Loucy (cell line): ENCODE data around the gene FEM1B.

Experiments
- H2AFZ ChIP-seq: fragments of 200-600 bp; sonication (generic); 2 replicates; pipeline ENCODE4 v1.6.0; 2016; ENCODE audit warnings: antibody characterized with exemption, mild to moderate bottlenecking, low read length, moderate library complexity
- H3F3A ChIP-seq: fragments of 200-600 bp; 2 replicates; pipeline ENCODE4 v1.6.0; 2016; ENCODE audit warnings: antibody characterized with exemption, low read depth, mild to moderate bottlenecking
- H3K27me3 ChIP-seq: fragments of 200-600 bp; sonication (generic); 2 replicates; pipeline ENCODE4 v1.6.1; 2014; ENCODE audit warnings: low read length, mild to moderate bottlenecking; ENCODE audit not compliant: insufficient read depth, poor library complexity, severe bottlenecking
- H3K36me3 ChIP-seq: fragments of 200-600 bp; sonication (generic); 2 replicates; pipeline ENCODE4 v1.6.1; 2016; ENCODE audit warnings: low read length; ENCODE audit not compliant: insufficient read depth
- H3K4me1 ChIP-seq: fragments of 200-600 bp; sonication (generic); 2 replicates; pipeline ENCODE4 v1.5.1; 2014; ENCODE audit warnings: low read length, mild to moderate bottlenecking; ENCODE audit not compliant: insufficient read depth, poor library complexity, severe bottlenecking
- H3K4me2 ChIP-seq: fragments of 200-600 bp; sonication (generic); 2 replicates; pipeline ENCODE4 v1.6.0; 2014; ENCODE audit warnings: antibody characterized with exemption, low read length, low read depth, mild to moderate bottlenecking; ENCODE audit not compliant: poor library complexity, severe bottlenecking
- H3K4me3 ChIP-seq: fragments of 200-600 bp; sonication (generic); 2 replicates; pipeline ENCODE4 v1.5.1; 2014; ENCODE audit warnings: low read length, mild to moderate bottlenecking, mixed read lengths; ENCODE audit not compliant: poor library complexity, severe bottlenecking
- H3K79me2 ChIP-seq: fragments of 200-600 bp; sonication (generic); 2 replicates; pipeline ENCODE4 v1.6.1; 2014; ENCODE audit warnings: low read length; ENCODE audit not compliant: insufficient read depth
- H3K9ac ChIP-seq: fragments of 200-600 bp; sonication (generic); 2 replicates; pipeline ENCODE4 v1.6.0; 2014; ENCODE audit warnings: mild to moderate bottlenecking, low read depth, low read length, moderate library complexity; ENCODE audit not compliant: poor library complexity, severe bottlenecking
- H3K9me2 ChIP-seq: fragments of 200-600 bp; sonication (generic); replicated peaks from 2 replicates; pipeline ENCODE4 v1.6.1; 2016; ENCODE audit warnings: low read depth, low read length, mixed read lengths
- H3K9me3 ChIP-seq: fragments of 200-600 bp; sonication (generic); 2 replicates; pipeline ENCODE4 v1.6.1; 2014; ENCODE audit warnings: mild to moderate bottlenecking, antibody characterized with exemption, low read length, low read depth; ENCODE audit not compliant: insufficient read depth
- H4K20me1 ChIP-seq: fragments of 200-600 bp; sonication (generic); 2 replicates; pipeline ENCODE4 v1.6.0; 2014; ENCODE audit warnings: antibody characterized with exemption, low read length, mild to moderate bottlenecking; ENCODE audit not compliant: insufficient read depth, poor library complexity, severe bottlenecking
- CTCF ChIP-seq: fragments of 200-600 bp; sonication (generic); conservative IDR thresholded peaks from 2 replicates; pipeline ENCODE4 v1.5.1; 2014; ENCODE audit warnings: mild to moderate bottlenecking, antibody characterized with exemption, low read length
- EZH2phosphoT487 ChIP-seq: fragments of 200-600 bp; IDR thresholded peaks from 2 replicates; pipeline ENCODE4 v1.6.1; 2018; ENCODE audit warnings: antibody characterized with exemption, mild to moderate bottlenecking, moderate library complexity, borderline replicate concordance

Gene FEM1B

GRCh38 chr15:68333775-68334470 lies 56.4 kb downstream of the FEM1B start:
- no peak for TF ChIP-seq CTCF
- TF ChIP-seq EZH2phosphoT487 = no peak
- Histone ChIP-seq H3K4me3 (no peak overlapping the region), H3K27me3 (no peaks in the 10 kb centered on the region), H3K36me3 (no peaks in the 10 kb centered on the region), H3K4me2 (no peak overlapping the region), H3K9me2 (no peaks in the 10 kb centered on the region), H2AFZ (no peak overlapping the region), H3K9ac (no peak overlapping the region), H3K9me3 (no peaks in the 10 kb centered on the region), H4K20me1 (no peaks in the 10 kb centered on the region), H3K4me1 (peaks cover 6% of the 10 kb centered on the region), H3K79me2 (no peaks in the 10 kb centered on the region), H3F3A (no peaks in the 10 kb centered on the region)

GRCh38 chr15:68334661-68335124 lies 57.1 kb downstream of the FEM1B start:
- Histone ChIP-seq H3K9ac (no peak overlapping the region), H3K27me3 (no peaks in the 10 kb centered on the region), H3K4me3 (no peak overlapping the region), H3K4me2 (no peak overlapping the region), H3K9me3 (no peaks in the 10 kb centered on the region), H2AFZ (no peak overlapping the region), H3K9me2 (no peaks in the 10 kb centered on the region), H4K20me1 (no peaks in the 10 kb centered on the region), H3K4me1 (peaks cover 6% of the 10 kb centered on the region), H3F3A (no peaks in the 10 kb centered on the region), H3K79me2 (no peaks in the 10 kb centered on the region), H3K36me3 (no peaks in the 10 kb centered on the region)
- no peak for TF ChIP-seq EZH2phosphoT487

- Histone ChIP-seq H3K79me2 (no peaks in the 10 kb centered on the region), H3K9ac (no peak overlapping the region), H4K20me1 (no peaks in the 10 kb centered on the region), H3K27me3 (no peaks in the 10 kb centered on the region), H3K4me1 (peaks cover 6% of the 10 kb centered on the region), H3K4me2 (no peak overlapping the region), H3F3A (no peaks in the 10 kb centered on the region), H3K9me2 (no peaks in the 10 kb centered on the region), H3K36me3 (no peaks in the 10 kb centered on the region), H2AFZ (no peak overlapping the region), H3K9me3 (no peaks in the 10 kb centered on the region), H3K4me3 (no peak overlapping the region)
- no peak for TF ChIP-seq CTCF
- no peak for TF ChIP-seq EZH2phosphoT487
Observed at GRCh38 chr15:68335251-68335650, 57.7 kb downstream of the FEM1B start.

- Histone ChIP-seq H2AFZ (no peak overlapping the region), H3K36me3 (no peaks in the 10 kb centered on the region), H3K9me2 (no peaks in the 10 kb centered on the region), H3K4me2 (no peak overlapping the region), H3K9me3 (no peaks in the 10 kb centered on the region), H3K4me3 (no peak overlapping the region), H3K27me3 (no peaks in the 10 kb centered on the region), H3K9ac (no peak overlapping the region), H4K20me1 (no peaks in the 10 kb centered on the region), H3K4me1 (peaks cover 6% of the 10 kb centered on the region), H3F3A (no peaks in the 10 kb centered on the region), H3K79me2 (no peaks in the 10 kb centered on the region)
- no peak for TF ChIP-seq EZH2phosphoT487
- TF ChIP-seq CTCF = no peak
Observed at GRCh38 chr15:68335655-68336054, 58.1 kb downstream of the FEM1B start.
